HT1080 (cell line): ENCODE measurements around the gene ENG. TPM values are rescaled to one million over a fixed set of nuclear protein-coding genes. Genes with fewer than 3 reads are reported as not detected.

Experiments used
- DNase-seq: peaks from one replicate; pipeline ENCODE4 v3.0.0-alpha.2; 2015; ENCODE audit warnings: low read depth
- total RNA-seq: library from RNA; depleted of rRNA; stranded (reverse); fragments of >200 nt; shearing (Covaris generic); gene quantifications from 2 replicates; pipeline ENCODE4 v1.2.3, GENCODE V29; 2014

Gene ENG
- total RNA-seq, 1 experiment from 2014 or later: 34.1 TPM

- DNase-seq: no peak
Observed at GRCh38 chr9:127815512-127816361, 38.7 kb downstream of the ENG start.

GRCh38 chr9:127814619-127815511, 39.6 kb downstream of the ENG start:
- no peak for DNase-seq

- no peak for DNase-seq
Observed at GRCh38 chr9:127813686-127814226, 40.7 kb downstream of the ENG start.

- no peak for DNase-seq
Observed at GRCh38 chr9:127812936-127813675, 41.4 kb downstream of the ENG start.

- DNase-seq: no peak
Observed at GRCh38 chr9:127812011-127812410, 42.4 kb downstream of the ENG start.

GRCh38 chr9:127810378-127811187, 43.9 kb downstream of the ENG start:
- no peak for DNase-seq

GRCh38 chr9:127809540-127810377, 44.7 kb downstream of the ENG start:
- DNase-seq: no peak

- no peak for DNase-seq
Observed at GRCh38 chr9:127809002-127809539, 45.4 kb downstream of the ENG start.

GRCh38 chr9:127808347-127809001, 46.0 kb downstream of the ENG start:
- DNase-seq: no peak

- no peak for DNase-seq
Observed at GRCh38 chr9:127806871-127807270, 47.6 kb downstream of the ENG start.

- no peak for DNase-seq
Observed at GRCh38 chr9:127805620-127806019, 48.8 kb downstream of the ENG start.

- DNase-seq: peak; percentile 64
Observed at GRCh38 chr9:127803507-127804352, 50.7 kb downstream of the ENG start.

- DNase-seq: peak; percentile 81
Observed at GRCh38 chr9:127802576-127803443, 51.6 kb downstream of the ENG start, which contains the start of gene FPGS. Gene FPGS, plus strand, starts transcription at chr9:127802882. Its CDS starts 43 bp downstream, at chr9:127802925.

- DNase-seq: no peak
Observed at GRCh38 chr9:127801955-127802575, 52.4 kb downstream of the ENG start.

- DNase-seq: peak; percentile 56
Observed at GRCh38 chr9:127796852-127797370, 57.5 kb downstream of the ENG start.
